IMR-90 (cell line): ENCODE data around the gene MATK. TPM values are rescaled to one million over a fixed set of nuclear protein-coding genes. Genes with fewer than 3 reads are reported as not detected.

ENCODE experiments used
- ATAC-seq: fragments of 200-7000 bp; cut with Tn5 transposase; 2 replicates; pipeline ENCODE4 v1.9.1; 2020; ENCODE audit warnings: low read depth, mild to moderate bottlenecking, moderate library complexity
- BruUV-seq: library from RNA; stranded (reverse); fragments of 400-500 nt; replicated peaks from 2 replicates; lab custom pipeline; 2021; lab: Mats Ljungman, UMichigan
- CTCF ChIA-PET: fragments of 300-600 bp; formaldehyde crosslinking; extraction: SDS; loops from one replicate; lab custom pipeline; 2021; ENCODE audit warnings: antibody characterized with exemption; lab: Yijun Ruan, JAX
- POLR2A ChIA-PET: fragments of 300-600 bp; sonication (Branson Sonifier 250); formaldehyde crosslinking; loops from one replicate; lab custom pipeline; 2022; ENCODE audit warnings: antibody characterized with exemption; ENCODE audit not compliant: unreplicated experiment; lab: Charles Lee
- DNase-seq: peaks from one replicate; pipeline ENCODE4 v3.0.0; 2013
- H2AFZ ChIP-seq: replicated peaks from 2 replicates; pipeline ENCODE3; 2013; ENCODE audit warnings: low read length, mild to moderate bottlenecking; ENCODE audit not compliant: poor library complexity
- H2AK5ac ChIP-seq: 2 replicates; pipeline ENCODE4 v1.6.1; 2013; ENCODE audit warnings: low read depth, low read length, inconsistent platforms
- H2AK9ac ChIP-seq: replicated peaks from 2 replicates; pipeline ENCODE3; 2013; ENCODE audit warnings: mild to moderate bottlenecking, low read depth, low read length, moderate library complexity; ENCODE audit not compliant: poor library complexity
- H2BK120ac ChIP-seq: 2 replicates; pipeline ENCODE4 v1.6.1; 2013; ENCODE audit warnings: low read depth, low read length, inconsistent platforms
- H2BK15ac ChIP-seq: 3 replicates; pipeline ENCODE4 v1.6.1; 2013; ENCODE audit warnings: low read depth, low read length, inconsistent platforms
- H2BK20ac ChIP-seq: 2 replicates; pipeline ENCODE4 v1.6.1; 2013; ENCODE audit warnings: low read depth, mild to moderate bottlenecking, inconsistent platforms, low read length, moderate library complexity
- H2BK5ac ChIP-seq: 2 replicates; pipeline ENCODE4 v1.6.1; 2013; ENCODE audit warnings: mild to moderate bottlenecking, low read depth, low read length, inconsistent platforms; ENCODE audit not compliant: poor library complexity, severe bottlenecking
- H3K14ac ChIP-seq: replicated peaks from 2 replicates; pipeline ENCODE4 v1.6.1; 2013; ENCODE audit warnings: low read depth, low read length, inconsistent platforms
- H3K18ac ChIP-seq: 2 replicates; pipeline ENCODE4 v1.6.1; 2013; ENCODE audit warnings: low read depth, low read length, control low read depth
- H3K23ac ChIP-seq: 2 replicates; pipeline ENCODE4 v1.6.1; 2013; ENCODE audit warnings: low read depth, low read length, inconsistent platforms
- H3K27ac ChIP-seq: 2 replicates; pipeline ENCODE4 v1.5.1; 2013; ENCODE audit warnings: mild to moderate bottlenecking, control low read depth, low read length; ENCODE audit not compliant: insufficient read depth
- H3K27me3 ChIP-seq: 2 replicates; pipeline ENCODE4 v1.6.1; 2013; ENCODE audit warnings: low read length; ENCODE audit not compliant: control insufficient read depth, insufficient read depth
- H3K36me3 ChIP-seq: 2 replicates; pipeline ENCODE4 v1.6.1; 2013; ENCODE audit warnings: low read length, mixed read lengths; ENCODE audit not compliant: control insufficient read depth, insufficient read depth
- H3K4ac ChIP-seq: 2 replicates; pipeline ENCODE4 v1.6.1; 2013; ENCODE audit warnings: low read depth, low read length, inconsistent platforms
- H3K4me1 ChIP-seq: 2 replicates; pipeline ENCODE4 v1.6.1; 2013; ENCODE audit warnings: low read length, mixed read lengths; ENCODE audit not compliant: control insufficient read depth, insufficient read depth
- H3K4me2 ChIP-seq: 2 replicates; pipeline ENCODE4 v1.6.1; 2013; ENCODE audit warnings: low read depth, mild to moderate bottlenecking, control low read depth, low read length, moderate library complexity
- H3K4me3 ChIP-seq: 2 replicates; pipeline ENCODE4 v1.5.1; 2013; ENCODE audit warnings: low read depth, mild to moderate bottlenecking, control low read depth, low read length, moderate library complexity; ENCODE audit not compliant: insufficient read depth
- H3K56ac ChIP-seq: 2 replicates; pipeline ENCODE4 v1.6.1; 2013; ENCODE audit warnings: low read length, inconsistent platforms; ENCODE audit not compliant: insufficient read depth; ENCODE audit errors: extremely low read depth
- H3K79me1 ChIP-seq, 2 experiments: 2 replicates each; pipeline ENCODE4 v1.6.1; 2013; ENCODE audit warnings: low read length in 2 of 2, inconsistent platforms in 1 of 2, low read depth in 1 of 2
- H3K9ac ChIP-seq: 2 replicates; pipeline ENCODE4 v1.6.1; 2013; ENCODE audit warnings: low read depth, low read length, control low read depth
- H3K9me1 ChIP-seq: 2 replicates; pipeline ENCODE4 v1.6.1; 2013; ENCODE audit warnings: low read length, inconsistent platforms; ENCODE audit not compliant: insufficient read depth
- H3K9me3 ChIP-seq: 2 replicates; pipeline ENCODE4 v1.6.1; 2013; ENCODE audit warnings: low read length; ENCODE audit not compliant: control insufficient read depth, insufficient read depth
- H4K20me1 ChIP-seq: 2 replicates; pipeline ENCODE4 v1.6.1; 2013; ENCODE audit warnings: low read length, inconsistent platforms; ENCODE audit not compliant: insufficient read depth
- H4K5ac ChIP-seq: 2 replicates; pipeline ENCODE4 v1.6.1; 2013; ENCODE audit warnings: mild to moderate bottlenecking, low read depth, low read length, control low read depth
- H4K8ac ChIP-seq, 2 experiments: 2 replicates each; pipeline ENCODE4 v1.6.1; 2013; ENCODE audit warnings: low read depth in 2 of 2, low read length in 2 of 2, control low read depth in 1 of 2, inconsistent platforms in 1 of 2
- H4K91ac ChIP-seq: 2 replicates; pipeline ENCODE4 v1.6.1; 2013; ENCODE audit warnings: low read depth, low read length, inconsistent platforms; ENCODE audit not compliant: insufficient read depth
- BHLHE40 ChIP-seq: fragments of 150-350 bp; IDR thresholded peaks from 2 replicates; pipeline ENCODE4 v1.6.1; 2016; ENCODE audit warnings: mild to moderate bottlenecking, low read depth, low read length
- CHD1 ChIP-seq: IDR thresholded peaks from 2 replicates; pipeline ENCODE4 v1.6.1; 2012; ENCODE audit warnings: low read depth, low read length, improper control_type of control experiment
- CTCF ChIP-seq: conservative IDR thresholded peaks from 2 replicates; pipeline ENCODE4 v1.5.1; 2012; ENCODE audit warnings: mild to moderate bottlenecking, low read depth, low read length, improper control_type of control experiment
- ELK1 ChIP-seq: fragments of 150-350 bp; IDR thresholded peaks from 2 replicates; pipeline ENCODE4 v1.6.1; 2016; ENCODE audit warnings: low read depth, mild to moderate bottlenecking, low read length, moderate library complexity, borderline replicate concordance
- FOS ChIP-seq: fragments of 150-350 bp; IDR thresholded peaks from 2 replicates; pipeline ENCODE4 v1.6.1; 2016; ENCODE audit warnings: low read depth, low read length
- MAFK ChIP-seq: IDR thresholded peaks from 2 replicates; pipeline ENCODE4 v1.6.1; 2012; ENCODE audit warnings: low read depth, low read length, improper control_type of control experiment
- MAZ ChIP-seq: IDR thresholded peaks from 2 replicates; pipeline ENCODE4 v1.6.1; 2012; ENCODE audit warnings: low read depth, mild to moderate bottlenecking, low read length, improper control_type of control experiment, moderate library complexity, borderline replicate concordance
- MXI1 ChIP-seq: IDR thresholded peaks from 2 replicates; pipeline ENCODE4 v1.6.1; 2012; ENCODE audit warnings: low read depth, mild to moderate bottlenecking, low read length, moderate library complexity, borderline replicate concordance
- NFE2L2 ChIP-seq: fragments of 150-350 bp; IDR thresholded peaks from 2 replicates; pipeline ENCODE4 v1.6.1; 2016; ENCODE audit warnings: low read depth, mild to moderate bottlenecking, low read length
- RAD21 ChIP-seq: IDR thresholded peaks from 2 replicates; pipeline ENCODE4 v1.6.1; 2012; ENCODE audit warnings: low read length, improper control_type of control experiment
- RCOR1 ChIP-seq: IDR thresholded peaks from 2 replicates; pipeline ENCODE4 v1.6.1; 2012; ENCODE audit warnings: mild to moderate bottlenecking, low read length, improper control_type of control experiment; ENCODE audit not compliant: insufficient replicate concordance
- SMC3 ChIP-seq: fragments of 150-350 bp; IDR thresholded peaks from 2 replicates; pipeline ENCODE4 v1.6.1; 2016; ENCODE audit warnings: low read depth, mild to moderate bottlenecking, antibody characterized with exemption, low read length, moderate library complexity
- USF2 ChIP-seq: fragments of 150-350 bp; IDR thresholded peaks from 2 replicates; pipeline ENCODE4 v1.6.1; 2017; ENCODE audit warnings: mild to moderate bottlenecking, antibody characterized with exemption, low read length, low read depth
- WGBS, 2 experiments: methylation state at CpG; one replicate each; pipeline versions ENCODE4 v1.1.5 to v1.1.7; 2013; ENCODE audit warnings: missing lambda C conversion rate in 2 of 2; ENCODE audit not compliant: insufficient read length in 1 of 2; ENCODE audit errors: extremely low coverage in 2 of 2; 5-methylcytosine and 5-hydroxymethylcytosine counted together
- dilution Hi-C: fragments of 300-500 bp; cut with HindIII; formaldehyde crosslinking; loops from one replicate; pipeline ENCODE4 v1.14.3; 2018; ENCODE audit warnings: low sequenced_read_pairs; ENCODE audit not compliant: unreplicated experiment
- in situ Hi-C: fragments of 300-500 bp; cut with MboI; formaldehyde crosslinking; loops from 3 replicates; pipeline ENCODE4 v1.14.3; 2019; ENCODE audit warnings: low sequenced_read_pairs, inconsistent platforms, mixed read lengths
- intact Hi-C: fragments of 100-400 bp; cut with micrococcal nuclease; formaldehyde crosslinking; loops from 2 replicates; pipeline ENCODE4 v1.10.0; 2022
- polyA plus RNA-seq, 3 experiments: library from polyadenylated mRNA; depleted of rRNA; stranded (reverse); fragments of >200 nt; gene quantifications; 2 replicates each; pipeline ENCODE4 v1.2.3, GENCODE V29; 2012; ENCODE audit warnings: low replicate concordance in 1 of 3
- total RNA-seq: library from RNA; depleted of rRNA; stranded (reverse); fragments of >200 nt; gene quantifications from 2 replicates; pipeline ENCODE4 v1.2.3, GENCODE V29; 2012

Gene MATK
- total and polyA plus RNA-seq, 2 of the 4 experiments (the other 2 are of a cell fraction): not detected

- H2BK120ac ChIP-seq: no peak overlapping the region
- no peak for TF ChIP-seq RAD21
- TF ChIP-seq NFE2L2: no peak
- TF ChIP-seq MXI1: no peak
- TF ChIP-seq CTCF: no peak
- no peak for TF ChIP-seq MAFK
- TF ChIP-seq RCOR1: no peak
- TF ChIP-seq FOS: no peak
- TF ChIP-seq MAZ: no peak
- no peak for TF ChIP-seq USF2
- TF ChIP-seq CHD1: no peak
- TF ChIP-seq ELK1: no peak
- no peak for TF ChIP-seq SMC3
- no peak for TF ChIP-seq BHLHE40
- H3K4me3 ChIP-seq: no peak overlapping the region
- no peak overlapping the region for H2BK20ac ChIP-seq
- no peak overlapping the region for H3K4me2 ChIP-seq
- H4K5ac ChIP-seq: no peak overlapping the region
- DNase-seq (no peak), ATAC-seq (no peak)
- dilution Hi-C loops: no loop called here
- H3K4ac ChIP-seq: no peak overlapping the region
- H3K9me3 ChIP-seq: no peaks in the 10 kb centered on the region
- H2AK9ac ChIP-seq: no peak overlapping the region
- no peak overlapping the region for H2BK5ac ChIP-seq
- POLR2A ChIA-PET: no interaction called here
- no peak overlapping the region for H2AK5ac ChIP-seq
- H2AFZ ChIP-seq: no peak overlapping the region
- in situ Hi-C loops: no loop called here
- CTCF ChIA-PET: no interaction called here
- no peak overlapping the region for H3K23ac ChIP-seq
- WGBS, 2 experiments: 97% methylated on average over 10 of the region's 17 CpGs; no CpG with 5 or more reads in 1 of the 2 experiments
- H4K20me1 ChIP-seq: no peaks in the 10 kb centered on the region
- H3K14ac ChIP-seq: no peak overlapping the region
- peaks cover 5 to 9% of the 10 kb centered on the region in 2 experiments; a peak in 1 of 4 replicates for H3K79me1 ChIP-seq
- no peaks in the 10 kb centered on the region for H3K4me1 ChIP-seq
- no peak overlapping the region for H3K27ac ChIP-seq
- intact Hi-C loops: no loop called here
- H3K56ac ChIP-seq: no peak overlapping the region
- H2BK15ac ChIP-seq: no peak overlapping the region
- H4K8ac ChIP-seq: no peak overlapping the region
- H3K36me3 ChIP-seq: peaks cover 27% of the 10 kb centered on the region
- H4K91ac ChIP-seq: no peak overlapping the region
- H3K9ac ChIP-seq: no peak overlapping the region
- H3K27me3 ChIP-seq: peaks cover 5% of the 10 kb centered on the region; the same call in 1 of the 2 replicates
- H3K9me1 ChIP-seq: no peaks in the 10 kb centered on the region
- H3K18ac ChIP-seq: no peak overlapping the region
- BruUV-seq: no TSS peak
Observed at GRCh38 chr19:3769494-3769893, 16.7 kb downstream of the MATK start.
